Prostate gland (tissue), 2 donors: Measurements from ENCODE around the gene E2F3.

ENCODE experiments used
- CTCF ChIP-seq, 4 experiments: fragments of 200-600 bp in 2 of 4; fragments of 450-650 bp in 2 of 4; sonication (generic) in 2 of 4; IDR thresholded peaks; 1 replicate in 3 of 4; 2 replicates in 1 of 4; pipeline ENCODE4 v1.5.1; 2016 to 2019; ENCODE audit warnings: antibody characterized with exemption in 4 of 4, mild to moderate bottlenecking in 2 of 4, moderate library complexity in 2 of 4
- POLR2A ChIP-seq: fragments of 450-650 bp; IDR thresholded peaks from one replicate; pipeline ENCODE4 v1.6.1; 2016; ENCODE audit warnings: antibody characterized with exemption, mild to moderate bottlenecking

DNA sequence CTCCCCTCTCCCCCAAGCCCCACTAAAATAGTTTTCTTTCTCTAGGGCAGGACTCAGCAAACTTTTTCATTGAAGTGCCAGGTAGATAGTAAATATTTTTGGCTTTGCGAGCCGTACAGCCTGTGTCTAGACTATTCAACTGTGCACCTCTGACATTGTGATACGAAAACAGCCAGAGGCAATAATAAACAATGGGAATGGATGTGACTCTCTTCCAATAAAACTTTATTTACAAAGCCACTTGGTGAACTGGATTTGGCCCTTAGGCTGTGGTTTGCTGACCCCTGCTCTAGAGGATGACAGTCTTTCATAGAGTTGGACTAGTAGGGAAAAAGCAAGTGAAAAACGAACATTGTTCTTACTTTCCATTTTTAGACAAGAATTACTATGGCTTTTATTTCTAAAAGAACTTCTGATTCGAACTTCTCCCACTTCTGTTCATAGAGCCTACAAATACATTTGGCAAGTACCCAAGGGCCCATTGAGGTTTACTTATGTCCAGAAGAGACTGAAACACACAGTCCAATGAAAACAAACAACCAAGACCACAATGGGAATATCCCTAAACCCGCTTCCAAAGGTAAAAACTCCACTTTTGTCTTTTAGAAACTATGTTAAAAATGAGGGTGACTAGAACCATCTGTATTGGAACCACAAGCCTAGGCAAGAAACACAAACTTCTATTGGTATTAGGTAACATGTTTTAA lies 86.1 kb downstream of the E2F3 start:
- TF ChIP-seq POLR2A (no peak), CTCF (IDR thresholded peaks at IDR 0.05) (no peak)
